ENCODE results near the gene NLRP10. TPM values are rescaled to one million over a fixed set of nuclear protein-coding genes. Genes with fewer than 3 reads are reported as not detected.

NLRP10 gene
- total and polyA plus RNA-seq, 12 donors, result not detected

- Histone ChIP-seq H3K27me3 (no peaks in the 10 kb centered on the region), H3K36me3 (replicated peaks in 1 of 2) (no peaks in the 10 kb centered on the region), H3K27ac (no peak overlapping the region), H3K4me1 (replicated peaks in 1 of 2) (no peaks in the 10 kb centered on the region), H3K4me3 (no peak overlapping the region), H3K9me3 (replicated peaks in 1 of 3) (no peaks in the 10 kb centered on the region)
- TF ChIP-seq POLR2A (IDR thresholded peaks at IDR 0.05), result no peak
- no peak for TF ChIP-seq CTCF (IDR thresholded peaks at IDR 0.05)
- intact Hi-C loops (cut with DNase I), result no loop called here
- 64 to 82% (median 74%) methylated on average over 2 of the region's 2 CpGs for WGBS, 4 donors
- no peak for DNase-seq
These were observed 9.4 kb upstream of the NLRP10 start for GRCh38 chr11:7974668-7975067.

GRCh38 chr11:7973011-7973410, 7.8 kb upstream of the NLRP10 start:
- Histone ChIP-seq H3K9me3 (replicated peaks in 1 of 3) (no peaks in the 10 kb centered on the region), H3K27ac (no peak overlapping the region), H3K27me3 (no peaks in the 10 kb centered on the region), H3K4me1 (replicated peaks in 1 of 2) (no peaks in the 10 kb centered on the region), H3K4me3 (no peak overlapping the region), H3K36me3 (replicated peaks in 1 of 2) (no peaks in the 10 kb centered on the region)
- intact Hi-C loops (cut with DNase I), result no loop called here
- no peak for DNase-seq
- 80 to 88% (median 84%) methylated on average over 5 of the region's 5 CpGs for WGBS, 4 donors
- no peak for TF ChIP-seq POLR2A (IDR thresholded peaks at IDR 0.05)
- no peak for TF ChIP-seq CTCF (IDR thresholded peaks at IDR 0.05)

- H3K9me3 ChIP-seq (replicated peaks in 1 of 3), result no peaks in the 10 kb centered on the region
- no peaks in the 10 kb centered on the region for H3K36me3 ChIP-seq (replicated peaks in 1 of 2)
- no peak overlapping the region for H3K27ac ChIP-seq
- H3K27me3 ChIP-seq, result no peaks in the 10 kb centered on the region
- no peak for DNase-seq
- intact Hi-C loops (cut with DNase I), result no loop called here
- no peak for TF ChIP-seq POLR2A (IDR thresholded peaks at IDR 0.05)
- H3K4me1 ChIP-seq (replicated peaks in 1 of 2), result no peaks in the 10 kb centered on the region
- H3K4me3 ChIP-seq, result no peak overlapping the region
These were observed 6.6 kb upstream of the NLRP10 start for GRCh38 chr11:7971846-7972245.

GRCh38 chr11:7969756-7970646, 4.8 kb upstream of the NLRP10 start:
- WGBS, 4 donors, result 57 to 71% (median 62%) methylated on average over 3 of the region's 3 CpGs
- no peaks in the 10 kb centered on the region for H3K27me3 ChIP-seq
- H3K27ac ChIP-seq, result no peak overlapping the region
- no peak for DNase-seq
- no peaks in the 10 kb centered on the region for H3K36me3 ChIP-seq (replicated peaks in 1 of 2)
- no peaks in the 10 kb centered on the region for H3K4me1 ChIP-seq (replicated peaks in 1 of 2)
- no peaks in the 10 kb centered on the region for H3K9me3 ChIP-seq (replicated peaks in 1 of 3)
- TF ChIP-seq CTCF (IDR thresholded peaks at IDR 0.05), result no peak
- no peak for TF ChIP-seq POLR2A (IDR thresholded peaks at IDR 0.05)
- intact Hi-C loops (cut with DNase I), result no loop called here
- no peak overlapping the region for H3K4me3 ChIP-seq

- TF ChIP-seq CTCF (IDR thresholded peaks at IDR 0.05) (no peak), POLR2A (IDR thresholded peaks at IDR 0.05) (no peak)
- no peak overlapping the region for H3K4me3 ChIP-seq
- no peaks in the 10 kb centered on the region for H3K27me3 ChIP-seq
- no peak for DNase-seq
- WGBS, 4 donors, result 45 to 66% (median 56%) methylated on average over 2 of the region's 2 CpGs
- intact Hi-C loops (cut with DNase I), result no loop called here
- H3K4me1 ChIP-seq (replicated peaks in 1 of 2), result no peaks in the 10 kb centered on the region
- H3K27ac ChIP-seq, result no peak overlapping the region
- H3K36me3 ChIP-seq (replicated peaks in 1 of 2), result no peaks in the 10 kb centered on the region
- no peaks in the 10 kb centered on the region for H3K9me3 ChIP-seq (replicated peaks in 1 of 3)
These were observed 3.4 kb upstream of the NLRP10 start for GRCh38 chr11:7968686-7969085.
